Loucy (cell line): ENCODE data around the gene SRPK1.

ENCODE experiments used
- H2AFZ ChIP-seq: fragments of 200-600 bp; sonication (generic); 2 replicates; pipeline ENCODE4 v1.6.0; 2016; ENCODE audit warnings: antibody characterized with exemption, mild to moderate bottlenecking, low read length, moderate library complexity
- H3F3A ChIP-seq: fragments of 200-600 bp; 2 replicates; pipeline ENCODE4 v1.6.0; 2016; ENCODE audit warnings: antibody characterized with exemption, low read depth, mild to moderate bottlenecking
- H3K27me3 ChIP-seq: fragments of 200-600 bp; sonication (generic); 2 replicates; pipeline ENCODE4 v1.6.1; 2014; ENCODE audit warnings: low read length, mild to moderate bottlenecking; ENCODE audit not compliant: insufficient read depth, poor library complexity, severe bottlenecking
- H3K36me3 ChIP-seq: fragments of 200-600 bp; sonication (generic); 2 replicates; pipeline ENCODE4 v1.6.1; 2016; ENCODE audit warnings: low read length; ENCODE audit not compliant: insufficient read depth
- H3K4me1 ChIP-seq: fragments of 200-600 bp; sonication (generic); 2 replicates; pipeline ENCODE4 v1.5.1; 2014; ENCODE audit warnings: low read length, mild to moderate bottlenecking; ENCODE audit not compliant: insufficient read depth, poor library complexity, severe bottlenecking
- H3K4me2 ChIP-seq: fragments of 200-600 bp; sonication (generic); 2 replicates; pipeline ENCODE4 v1.6.0; 2014; ENCODE audit warnings: antibody characterized with exemption, low read length, low read depth, mild to moderate bottlenecking; ENCODE audit not compliant: poor library complexity, severe bottlenecking
- H3K4me3 ChIP-seq: fragments of 200-600 bp; sonication (generic); 2 replicates; pipeline ENCODE4 v1.5.1; 2014; ENCODE audit warnings: low read length, mild to moderate bottlenecking, mixed read lengths; ENCODE audit not compliant: poor library complexity, severe bottlenecking
- H3K79me2 ChIP-seq: fragments of 200-600 bp; sonication (generic); 2 replicates; pipeline ENCODE4 v1.6.1; 2014; ENCODE audit warnings: low read length; ENCODE audit not compliant: insufficient read depth
- H3K9ac ChIP-seq: fragments of 200-600 bp; sonication (generic); 2 replicates; pipeline ENCODE4 v1.6.0; 2014; ENCODE audit warnings: mild to moderate bottlenecking, low read depth, low read length, moderate library complexity; ENCODE audit not compliant: poor library complexity, severe bottlenecking
- H3K9me2 ChIP-seq: fragments of 200-600 bp; sonication (generic); replicated peaks from 2 replicates; pipeline ENCODE4 v1.6.1; 2016; ENCODE audit warnings: low read depth, low read length, mixed read lengths
- H3K9me3 ChIP-seq: fragments of 200-600 bp; sonication (generic); 2 replicates; pipeline ENCODE4 v1.6.1; 2014; ENCODE audit warnings: mild to moderate bottlenecking, antibody characterized with exemption, low read length, low read depth; ENCODE audit not compliant: insufficient read depth
- H4K20me1 ChIP-seq: fragments of 200-600 bp; sonication (generic); 2 replicates; pipeline ENCODE4 v1.6.0; 2014; ENCODE audit warnings: antibody characterized with exemption, low read length, mild to moderate bottlenecking; ENCODE audit not compliant: insufficient read depth, poor library complexity, severe bottlenecking
- EZH2phosphoT487 ChIP-seq: fragments of 200-600 bp; IDR thresholded peaks from 2 replicates; pipeline ENCODE4 v1.6.1; 2018; ENCODE audit warnings: antibody characterized with exemption, mild to moderate bottlenecking, moderate library complexity, borderline replicate concordance
- TF ChIP-seq, protein P1 (sequence below): fragments of 200-600 bp; sonication (generic); conservative IDR thresholded peaks from 2 replicates; pipeline ENCODE4 v1.5.1; 2014; ENCODE audit warnings: mild to moderate bottlenecking, antibody characterized with exemption, low read length

The SRPK1 gene

GRCh38 chr6:35925961-35926360 is 5.1 kb upstream of the SRPK1 start:
- Histone ChIP-seq H3K9me3 (0 out of 2 replicates have a peak, but pooled peaks cover 4% of the 10 kb centered on the region), H3F3A (no peaks in the 10 kb centered on the region), H3K4me1 (peaks cover 18% of the 10 kb centered on the region), H2AFZ (no peak overlapping the region), H3K4me2 (no peak overlapping the region), H3K79me2 (peaks cover 10% of the 10 kb centered on the region), H3K27me3 (no peaks in the 10 kb centered on the region), H4K20me1 (no peaks in the 10 kb centered on the region), H3K36me3 (no peaks in the 10 kb centered on the region), H3K4me3 (no peak overlapping the region), H3K9me2 (no peaks in the 10 kb centered on the region), H3K9ac (no peak overlapping the region)
- TF ChIP-seq EZH2phosphoT487: no peak
- TF ChIP-seq, protein P1, sequence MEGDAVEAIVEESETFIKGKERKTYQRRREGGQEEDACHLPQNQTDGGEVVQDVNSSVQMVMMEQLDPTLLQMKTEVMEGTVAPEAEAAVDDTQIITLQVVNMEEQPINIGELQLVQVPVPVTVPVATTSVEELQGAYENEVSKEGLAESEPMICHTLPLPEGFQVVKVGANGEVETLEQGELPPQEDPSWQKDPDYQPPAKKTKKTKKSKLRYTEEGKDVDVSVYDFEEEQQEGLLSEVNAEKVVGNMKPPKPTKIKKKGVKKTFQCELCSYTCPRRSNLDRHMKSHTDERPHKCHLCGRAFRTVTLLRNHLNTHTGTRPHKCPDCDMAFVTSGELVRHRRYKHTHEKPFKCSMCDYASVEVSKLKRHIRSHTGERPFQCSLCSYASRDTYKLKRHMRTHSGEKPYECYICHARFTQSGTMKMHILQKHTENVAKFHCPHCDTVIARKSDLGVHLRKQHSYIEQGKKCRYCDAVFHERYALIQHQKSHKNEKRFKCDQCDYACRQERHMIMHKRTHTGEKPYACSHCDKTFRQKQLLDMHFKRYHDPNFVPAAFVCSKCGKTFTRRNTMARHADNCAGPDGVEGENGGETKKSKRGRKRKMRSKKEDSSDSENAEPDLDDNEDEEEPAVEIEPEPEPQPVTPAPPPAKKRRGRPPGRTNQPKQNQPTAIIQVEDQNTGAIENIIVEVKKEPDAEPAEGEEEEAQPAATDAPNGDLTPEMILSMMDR: no peak

GRCh38 chr6:35924146-35924545 is 3.2 kb upstream of the SRPK1 start:
- Histone ChIP-seq H3K9me2 (no peaks in the 10 kb centered on the region), H3K4me2 (no peak overlapping the region), H3K9ac (no peak overlapping the region), H3F3A (no peaks in the 10 kb centered on the region), H3K27me3 (no peaks in the 10 kb centered on the region), H3K36me3 (no peaks in the 10 kb centered on the region), H2AFZ (no peak overlapping the region), H3K4me1 (peaks cover 19% of the 10 kb centered on the region), H3K4me3 (no peak overlapping the region), H3K79me2 (peaks cover 23% of the 10 kb centered on the region), H3K9me3 (no peaks in the 10 kb centered on the region), H4K20me1 (peaks cover 12% of the 10 kb centered on the region)
- TF ChIP-seq, protein P1: no peak
- TF ChIP-seq EZH2phosphoT487: no peak

DNA sequence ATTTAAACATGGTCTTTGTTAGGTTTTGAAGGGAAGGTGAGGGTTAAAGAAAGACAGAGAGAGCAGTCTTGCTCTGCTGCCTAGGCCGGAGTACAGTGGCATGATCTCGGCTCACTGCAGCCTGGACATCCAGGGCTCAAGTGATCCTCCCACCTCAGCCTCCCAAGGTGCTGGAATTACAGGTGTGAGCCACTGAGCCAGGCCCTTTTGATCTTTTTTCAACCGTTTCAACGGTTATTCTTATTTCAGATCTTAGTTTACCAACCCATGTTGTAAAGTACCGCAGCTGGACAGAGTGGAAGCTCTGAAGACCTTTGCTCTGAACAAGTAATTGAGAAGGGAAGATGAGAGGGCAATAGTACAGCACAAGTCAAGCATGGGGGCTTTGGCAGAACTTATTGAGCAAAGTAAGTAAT is 1.2 kb upstream of the SRPK1 start:
- Histone ChIP-seq H3K27me3 (no peaks in the 10 kb centered on the region), H3K9me2 (no peaks in the 10 kb centered on the region), H3K79me2 (peaks cover 43% of the 10 kb centered on the region), H3K36me3 (no peaks in the 10 kb centered on the region), H3K4me1 (peaks cover 37% of the 10 kb centered on the region), H4K20me1 (peaks cover 32% of the 10 kb centered on the region), H3K4me2 (peak overlapping the region; percentile 90), H2AFZ (no peak overlapping the region), H3K9me3 (no peaks in the 10 kb centered on the region), H3F3A (no peaks in the 10 kb centered on the region), H3K4me3 (peak overlapping the region; percentile 86), H3K9ac (peak overlapping the region; percentile 92)
- TF ChIP-seq, protein P1: no peak
- no peak for TF ChIP-seq EZH2phosphoT487
